GM12865 (cell line): Measurements from ENCODE around the gene GRB14.

Experiments used
- DNase-seq: peaks from one replicate; pipeline ENCODE4 v3.0.0; 2010; ENCODE audit warnings: low read depth
- H3K4me3 ChIP-seq: 2 replicates; pipeline ENCODE4 v1.5.1; 2011; ENCODE audit warnings: mild to moderate bottlenecking, low read depth, low read length, control low read depth
- CTCF ChIP-seq: IDR thresholded peaks from 2 replicates; pipeline ENCODE4 v1.5.1; 2011; ENCODE audit warnings: low read length, control low read depth, low read depth, inconsistent platforms; ENCODE audit not compliant: insufficient read depth; ENCODE audit errors: missing control alignments

The GRB14 gene

GRCh38 chr2:164523009-164523408 lies 98.3 kb downstream of the GRB14 start:
- no peak overlapping the region for H3K4me3 ChIP-seq
- no peak for DNase-seq
- no peak for TF ChIP-seq CTCF

- TF ChIP-seq CTCF: no peak
- DNase-seq: no peak
- H3K4me3 ChIP-seq: no peak overlapping the region
These were observed 98.7 kb downstream of the GRB14 start for GRCh38 chr2:164522561-164522981.

- TF ChIP-seq CTCF: no peak
- DNase-seq: no peak
- H3K4me3 ChIP-seq: no peak overlapping the region
These were observed 105.5 kb downstream of the GRB14 start for GRCh38 chr2:164515734-164516133.

- TF ChIP-seq CTCF: no peak
- no peak overlapping the region for H3K4me3 ChIP-seq
- DNase-seq: no peak
These were observed 106.3 kb downstream of the GRB14 start for GRCh38 chr2:164515030-164515429.

GRCh38 chr2:164514491-164514890 lies 106.8 kb downstream of the GRB14 start:
- no peak overlapping the region for H3K4me3 ChIP-seq
- DNase-seq: no peak
- TF ChIP-seq CTCF: no peak

- no peak for TF ChIP-seq CTCF
- no peak overlapping the region for H3K4me3 ChIP-seq
- DNase-seq: no peak
These were observed 108.4 kb downstream of the GRB14 start for GRCh38 chr2:164512871-164513270.

- DNase-seq: no peak
- TF ChIP-seq CTCF: no peak
- H3K4me3 ChIP-seq: no peak overlapping the region
These were observed 109.5 kb downstream of the GRB14 start for GRCh38 chr2:164511738-164512137.
